Measurements from ENCODE around the gene PLOD2.

The PLOD2 gene

GRCh38 chr3:146047485-146047884 lies 113.5 kb downstream of the PLOD2 start:
- DNase-seq (ENCODE audit: low read depth in 1 of 2, low spot score in 1 of 2), result no peak

DNA sequence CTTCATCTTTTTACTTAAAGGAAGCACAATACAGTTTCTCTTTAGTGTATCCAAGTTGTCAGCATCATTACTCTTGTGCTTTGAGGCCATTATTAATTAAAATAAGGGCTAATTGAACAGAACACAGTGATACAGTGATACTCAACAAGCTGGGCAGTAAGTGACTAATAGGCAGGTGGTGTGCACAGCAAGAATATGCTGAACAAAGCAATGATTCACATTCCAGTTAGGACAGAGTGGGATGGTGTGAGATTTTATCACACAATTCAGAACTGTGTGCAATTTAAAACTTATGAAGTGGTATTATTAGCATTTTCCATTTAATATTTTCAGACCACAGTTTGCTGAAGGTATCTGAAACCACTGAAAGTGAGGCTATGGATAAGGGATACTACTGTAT lies 116.9 kb downstream of the PLOD2 start:
- no peak for DNase-seq (ENCODE audit: low read depth in 1 of 2, low spot score in 1 of 2)

DNA sequence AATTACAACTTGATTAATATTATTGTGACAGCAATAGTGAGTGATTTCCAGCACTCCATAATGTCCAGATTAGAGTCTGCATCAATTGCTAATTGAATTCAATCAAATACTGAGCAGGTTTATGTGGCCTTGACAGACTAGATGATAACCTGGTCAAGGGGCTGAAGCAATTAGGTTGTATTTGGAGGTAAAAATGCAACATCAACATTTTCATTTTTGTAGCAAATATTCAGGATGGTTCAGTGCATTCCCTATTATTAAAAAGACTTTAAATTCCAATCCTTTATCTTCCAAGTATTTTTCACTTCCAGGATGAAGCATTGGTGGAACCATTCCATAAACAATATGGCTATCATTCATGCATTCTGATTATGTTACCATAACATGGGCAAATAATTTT lies 120.4 kb downstream of the PLOD2 start:
- no peak for DNase-seq (ENCODE audit: low read depth in 1 of 2, low spot score in 1 of 2)

- no peak for DNase-seq (ENCODE audit: low read depth in 1 of 2, low spot score in 1 of 2)
Measured at GRCh38 chr3:146037697-146038096, 123.3 kb downstream of the PLOD2 start.

GRCh38 chr3:146036281-146036680 lies 124.7 kb downstream of the PLOD2 start:
- DNase-seq (ENCODE audit: low read depth in 1 of 2, low spot score in 1 of 2), result no peak

GRCh38 chr3:146035366-146035765 lies 125.6 kb downstream of the PLOD2 start:
- no peak for DNase-seq (ENCODE audit: low read depth in 1 of 2, low spot score in 1 of 2)

GRCh38 chr3:146033950-146034349 lies 127.0 kb downstream of the PLOD2 start:
- no peak for DNase-seq (ENCODE audit: low read depth in 1 of 2, low spot score in 1 of 2)

DNA sequence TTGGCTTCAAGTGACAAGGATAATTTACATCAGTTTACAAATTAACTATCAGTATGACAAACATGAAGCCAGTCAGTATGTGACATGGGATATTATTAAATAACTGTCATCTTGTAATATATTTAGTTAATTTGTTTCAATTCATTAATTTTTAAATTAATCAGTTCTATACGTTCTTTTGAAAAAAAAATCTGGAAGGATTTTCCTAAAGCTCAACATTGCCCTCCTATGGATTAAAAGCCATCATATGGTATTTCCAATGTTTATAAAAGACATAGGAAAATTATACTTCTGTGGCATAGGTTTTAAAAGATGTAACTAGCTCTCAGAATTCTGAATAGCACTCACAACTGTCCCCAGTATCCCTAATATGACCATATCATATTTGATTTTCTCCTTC lies 134.4 kb downstream of the PLOD2 start:
- no peak for DNase-seq (ENCODE audit: low read depth in 1 of 2, low spot score in 1 of 2)

GRCh38 chr3:146024260-146024659 lies 136.7 kb downstream of the PLOD2 start:
- DNase-seq (ENCODE audit: low read depth in 1 of 2, low spot score in 1 of 2), result no peak

DNA sequence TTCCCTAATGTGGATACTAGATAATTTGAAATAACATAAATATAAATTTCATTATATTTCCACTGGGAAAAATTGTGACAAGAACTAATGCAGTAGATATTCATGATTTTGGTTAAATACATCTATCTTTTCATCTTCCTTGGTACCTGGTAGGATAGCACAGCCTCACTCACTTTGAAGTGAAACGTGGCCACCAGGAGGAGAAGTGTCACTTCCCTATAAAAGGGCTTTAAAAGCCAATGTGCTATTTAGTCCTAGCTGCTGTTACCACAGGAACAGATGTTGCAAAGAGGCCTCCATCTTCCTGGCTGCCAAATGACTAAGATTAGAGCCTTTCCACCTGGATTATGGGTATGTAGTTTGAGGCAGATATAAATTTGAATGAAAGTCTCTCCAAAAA lies 140.0 kb downstream of the PLOD2 start:
- DNase-seq (ENCODE audit: low read depth in 1 of 2, low spot score in 1 of 2), result no peak

DNA sequence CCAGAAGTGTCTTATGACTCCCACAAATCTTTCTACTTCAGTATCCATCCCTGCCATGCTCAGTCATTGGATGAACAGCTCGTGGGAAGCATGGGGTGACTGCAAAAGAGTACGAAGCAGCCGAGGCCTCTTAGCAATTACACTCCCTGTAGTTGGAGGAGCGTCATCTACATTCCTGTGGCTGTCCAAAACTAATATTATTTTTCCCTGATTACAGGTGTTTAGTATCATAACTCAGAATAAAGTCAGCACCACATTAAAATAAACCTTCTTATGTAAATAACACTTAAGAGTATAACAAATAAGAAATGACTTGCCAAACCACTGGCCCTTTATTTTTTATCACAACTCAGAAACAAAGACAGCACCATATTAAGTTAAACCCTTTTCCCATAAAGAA lies 141.5 kb downstream of the PLOD2 start:
- no peak for DNase-seq (ENCODE audit: low read depth in 1 of 2, low spot score in 1 of 2)

Measured in activated CD4-positive, alpha-beta T cell treated with anti-CD3 and anti-CD28 coated beads, Interleukin-2, amount 50 U/mL, for 24 hours (primary cell).